HG02938 (cell line): ENCODE measurements around the gene CEBPA.

Experiments used
- ATAC-seq: cut with Tn5 transposase; IDR thresholded peaks from one replicate; pipeline ENCODE4 v1.9.1; 2021; ENCODE audit warnings: mild to moderate bottlenecking, moderate library complexity; ENCODE audit not compliant: unreplicated experiment

Gene CEBPA

DNA sequence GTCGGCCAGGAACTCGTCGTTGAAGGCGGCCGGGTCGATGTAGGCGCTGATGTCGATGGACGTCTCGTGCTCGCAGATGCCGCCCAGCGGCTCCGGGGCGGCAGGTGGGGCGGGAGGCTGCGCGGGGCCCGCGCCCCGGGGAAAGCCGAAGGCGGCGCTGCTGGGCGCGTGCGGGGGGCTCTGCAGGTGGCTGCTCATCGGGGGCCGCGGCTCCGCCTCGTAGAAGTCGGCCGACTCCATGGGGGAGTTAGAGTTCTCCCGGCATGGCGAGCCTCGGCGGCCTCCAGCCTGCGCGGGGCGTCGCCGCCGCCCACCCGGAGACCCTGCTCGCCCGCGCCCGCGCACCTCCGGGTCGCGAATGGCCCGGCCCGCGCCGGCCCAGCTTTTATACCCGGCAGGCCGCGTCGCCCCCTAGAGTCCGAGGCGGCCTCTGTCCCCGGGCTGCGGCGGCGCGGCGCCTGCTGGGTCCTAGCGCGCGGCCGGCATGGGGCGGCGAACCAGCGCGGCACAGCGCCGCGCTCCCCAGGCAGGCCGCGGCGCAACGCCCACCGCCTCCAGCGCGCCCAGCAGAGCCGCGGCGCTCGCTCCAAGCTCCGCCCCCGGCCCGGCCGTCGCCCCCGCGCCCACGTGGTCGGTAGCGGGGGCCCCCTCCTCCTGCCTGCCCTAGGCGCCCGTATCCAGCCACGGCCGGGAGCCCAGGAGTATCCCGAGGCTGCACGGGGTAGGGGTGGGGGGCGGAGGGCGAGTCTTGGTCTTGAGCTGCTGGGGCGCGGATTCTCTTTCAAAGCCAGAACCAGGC is at the start of gene CEBPA:
CEBPA (minus strand) TSS at position 360 of the 799 bp plus-strand sequence; CDS start at position 240, 120 bp downstream.
- ATAC-seq = peak; percentile 76

DNA sequence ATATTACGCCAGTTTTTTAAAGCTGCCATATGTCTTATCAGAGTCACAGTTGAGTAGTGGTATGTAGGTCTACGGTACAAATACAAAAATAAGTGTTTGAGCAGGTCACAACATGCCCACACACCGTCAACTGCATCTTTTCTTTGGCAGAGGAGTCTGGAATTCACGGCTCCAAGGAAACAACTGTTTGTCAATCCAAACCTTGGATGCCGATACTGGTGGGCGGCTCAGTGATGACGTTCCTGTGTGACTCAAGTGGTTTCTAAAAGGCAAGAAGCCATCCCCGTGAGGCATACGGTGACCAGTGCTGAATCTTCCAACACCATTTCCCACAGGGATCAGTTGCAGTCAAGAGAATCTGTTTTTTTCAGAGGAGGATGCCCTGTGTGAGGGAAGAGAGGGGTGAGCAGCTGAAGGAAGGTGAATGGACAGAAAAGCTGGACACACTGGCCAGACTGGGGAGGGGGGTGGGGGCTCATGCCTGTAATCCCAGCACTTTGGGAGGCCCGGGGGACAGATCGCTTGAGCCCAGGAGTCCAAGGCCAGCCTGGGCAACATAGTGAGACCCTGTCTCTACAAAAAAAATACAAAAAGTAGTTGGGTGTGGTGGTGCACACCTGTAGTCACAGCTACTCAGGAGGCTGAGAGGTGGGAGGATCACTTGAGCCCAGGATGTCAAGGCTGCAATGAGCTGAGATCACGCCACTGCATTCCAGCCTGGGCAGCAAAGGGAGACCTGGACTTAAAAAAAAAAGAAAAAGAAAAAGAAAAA is 48.4 kb upstream of the CEBPA start:
- no peak for ATAC-seq

DNA sequence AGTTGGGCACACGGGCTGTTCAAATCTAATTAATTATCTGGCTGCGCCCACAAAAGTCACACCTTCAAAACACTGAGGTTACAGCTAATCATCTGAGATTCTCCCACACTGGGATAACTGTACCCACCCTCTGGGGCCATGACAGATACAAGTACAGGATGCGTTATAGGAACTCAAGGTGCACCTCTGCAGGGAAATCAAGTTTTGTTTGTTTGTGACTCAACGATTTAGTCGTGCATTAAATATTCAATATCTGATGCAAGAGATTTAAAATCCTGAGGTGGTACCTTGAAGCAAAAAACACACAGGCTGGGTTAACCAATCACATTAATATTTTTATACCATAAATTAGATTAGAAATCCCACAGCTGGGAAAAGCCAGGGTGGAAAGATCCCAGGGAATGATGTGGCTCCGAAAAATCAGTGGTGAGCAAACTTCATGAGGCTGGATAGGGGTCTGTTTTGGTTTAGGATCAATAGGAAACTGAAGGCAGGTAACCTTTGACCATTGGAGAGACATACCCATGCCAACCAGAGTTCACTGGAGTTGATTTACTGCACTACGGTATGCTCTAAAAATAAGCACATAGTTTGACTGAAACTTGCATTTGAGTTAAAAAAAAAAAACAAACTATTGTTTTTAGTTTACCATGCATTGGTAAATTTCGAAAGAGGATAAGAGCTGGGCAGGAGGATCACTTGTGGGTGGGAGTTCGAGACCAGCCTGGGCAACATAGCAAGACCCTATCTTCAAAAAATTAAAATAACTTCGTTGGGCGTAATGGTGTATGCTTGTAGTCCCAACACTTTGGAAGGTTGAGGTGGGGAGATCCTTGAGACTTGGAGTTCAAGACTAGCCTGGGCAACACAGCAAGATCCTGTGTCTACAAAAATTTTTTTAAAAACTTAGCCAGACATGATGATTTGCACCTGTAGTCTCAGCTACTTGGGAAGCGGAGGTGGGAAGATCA is 47.3 kb upstream of the CEBPA start:
- ATAC-seq = no peak

DNA sequence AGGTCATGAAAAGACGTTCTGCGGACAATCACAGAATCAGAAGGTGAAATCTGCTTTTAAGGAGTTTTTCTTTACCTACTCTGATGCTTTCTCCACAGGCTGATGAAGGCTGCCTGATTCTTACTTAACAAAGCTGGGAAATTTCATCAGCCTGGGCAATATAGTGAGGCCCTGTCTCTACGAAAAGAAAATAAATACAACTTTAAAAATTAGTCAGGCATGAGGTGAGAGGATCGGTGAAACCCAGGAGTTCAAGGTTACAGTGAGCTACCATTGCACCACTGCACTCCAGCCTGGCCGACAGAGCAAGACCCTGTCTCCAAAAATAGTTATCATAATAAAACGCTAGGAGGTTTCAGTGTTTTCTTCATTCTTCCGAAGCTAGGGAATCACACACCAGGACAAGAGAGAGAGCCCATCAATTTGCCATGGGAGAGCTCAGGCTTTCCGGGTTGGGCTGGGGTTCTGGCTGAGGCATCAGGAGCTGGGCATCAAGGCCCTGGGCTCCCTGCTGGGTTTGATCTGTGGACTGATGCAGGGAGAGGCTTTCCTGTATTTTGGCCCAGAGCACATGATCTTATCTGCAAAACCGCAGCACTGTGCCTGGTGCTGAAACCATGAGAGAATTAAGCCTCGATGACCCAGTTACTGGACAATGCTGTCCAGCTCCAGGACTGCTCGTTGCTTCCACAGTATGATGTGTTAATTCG is 46.1 kb upstream of the CEBPA start:
- ATAC-seq = no peak

DNA sequence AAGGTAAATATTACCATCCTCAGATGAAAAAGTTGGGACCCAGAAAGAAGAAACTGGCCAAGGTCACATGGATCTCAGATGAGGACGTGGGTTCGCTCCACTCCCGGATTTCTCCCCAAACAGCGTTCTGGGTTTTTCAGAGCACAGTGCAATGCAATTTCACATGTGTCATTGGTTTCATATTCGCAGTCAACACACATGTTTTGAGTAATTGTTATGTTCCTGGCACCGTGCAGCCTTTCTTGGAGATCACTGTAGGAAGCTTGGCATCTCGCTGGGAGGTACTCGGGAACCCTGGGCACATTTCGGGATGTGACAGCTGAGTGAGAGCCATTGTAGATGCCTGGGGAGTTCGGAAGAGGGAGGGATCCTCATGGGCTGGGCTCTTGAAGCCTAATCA is 45.0 kb upstream of the CEBPA start:
- no peak for ATAC-seq

DNA sequence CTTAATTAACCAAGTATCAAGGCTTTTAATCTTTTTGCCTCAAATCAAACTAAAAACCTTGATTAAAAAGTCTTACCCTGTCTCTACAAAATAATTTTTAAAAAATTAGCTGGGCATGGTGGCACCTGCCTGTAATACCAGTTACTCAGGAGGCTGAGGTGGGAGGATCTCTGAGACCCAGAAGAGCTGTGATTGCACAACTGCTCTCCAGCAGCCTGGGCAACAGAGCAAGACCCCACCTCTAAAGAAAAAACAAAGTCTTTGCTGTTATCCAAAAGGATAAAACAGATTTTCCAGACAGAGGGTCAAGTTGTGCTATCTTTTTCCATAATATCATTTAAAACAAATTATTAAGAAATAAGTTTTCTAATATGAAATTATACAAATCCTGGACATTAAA is 44.3 kb upstream of the CEBPA start:
- no peak for ATAC-seq

DNA sequence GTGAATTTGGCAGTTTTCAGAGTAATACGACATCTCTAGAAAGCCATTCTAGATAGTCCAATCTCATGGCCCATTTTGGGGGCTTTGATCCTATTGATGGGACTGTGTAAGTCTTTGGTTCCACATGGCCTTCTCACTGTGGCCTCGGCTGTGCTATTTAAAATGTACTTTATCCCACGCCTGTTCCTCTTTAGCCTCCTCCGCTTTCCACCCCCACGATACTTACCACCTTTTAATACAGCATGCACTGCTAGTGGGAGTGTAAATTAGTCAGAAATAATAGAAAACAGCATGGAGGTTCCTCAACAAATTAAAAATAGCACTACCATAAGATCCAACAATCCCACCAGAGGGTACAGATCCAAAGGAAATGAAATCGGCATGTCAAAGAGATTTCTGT is 42.8 kb upstream of the CEBPA start:
- ATAC-seq = no peak

DNA sequence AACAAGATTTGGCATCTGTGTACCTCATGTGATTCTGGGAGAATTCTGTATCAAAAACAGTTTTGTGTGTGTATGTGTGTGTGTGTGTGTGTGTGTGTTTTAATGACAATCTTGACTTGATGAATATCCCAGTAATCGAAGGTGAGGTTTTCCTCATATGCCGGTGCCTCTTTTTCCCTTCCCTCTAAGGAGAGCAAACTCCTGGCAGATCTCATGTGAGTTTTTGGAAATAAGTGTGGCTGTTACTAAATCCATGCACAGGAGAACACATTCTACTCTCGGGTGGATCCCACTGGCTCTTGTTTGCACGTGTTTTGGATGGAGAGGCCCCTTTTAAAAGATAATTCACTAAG is 42.2 kb upstream of the CEBPA start:
- no peak for ATAC-seq

DNA sequence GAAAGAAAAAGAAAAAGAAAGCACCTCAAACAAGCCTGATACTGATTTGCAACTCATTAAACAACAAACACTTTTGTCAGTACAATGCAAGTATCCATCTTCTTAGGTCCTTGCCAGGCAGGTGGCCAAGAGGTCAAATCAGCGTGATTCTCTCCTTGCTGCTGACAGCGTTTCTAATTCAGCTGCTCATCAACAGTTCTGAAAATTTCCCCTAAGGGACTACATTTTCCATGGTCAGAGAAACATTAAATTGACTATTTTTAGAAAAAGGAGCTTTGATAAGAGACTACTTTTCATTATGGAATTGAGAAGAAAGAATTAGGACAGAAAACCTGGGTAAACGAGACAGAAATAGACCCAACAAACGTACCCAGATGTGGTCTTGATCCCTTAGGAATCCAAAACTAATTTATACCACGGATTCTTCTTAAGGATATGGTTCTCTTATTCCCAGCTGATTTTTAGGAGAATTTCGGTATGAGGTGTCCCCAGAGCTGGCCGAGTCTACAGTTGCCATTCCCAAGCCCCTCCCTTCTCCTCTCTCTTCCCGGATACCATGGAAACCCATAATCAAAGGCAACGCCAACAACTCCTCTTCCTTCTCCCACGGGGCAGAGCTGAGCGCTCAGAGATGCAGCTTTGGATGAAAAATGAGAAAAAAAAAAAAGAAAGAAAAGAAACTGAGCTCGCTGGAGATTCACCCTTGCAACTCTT is 41.7 kb upstream of the CEBPA start:
- no peak for ATAC-seq

DNA sequence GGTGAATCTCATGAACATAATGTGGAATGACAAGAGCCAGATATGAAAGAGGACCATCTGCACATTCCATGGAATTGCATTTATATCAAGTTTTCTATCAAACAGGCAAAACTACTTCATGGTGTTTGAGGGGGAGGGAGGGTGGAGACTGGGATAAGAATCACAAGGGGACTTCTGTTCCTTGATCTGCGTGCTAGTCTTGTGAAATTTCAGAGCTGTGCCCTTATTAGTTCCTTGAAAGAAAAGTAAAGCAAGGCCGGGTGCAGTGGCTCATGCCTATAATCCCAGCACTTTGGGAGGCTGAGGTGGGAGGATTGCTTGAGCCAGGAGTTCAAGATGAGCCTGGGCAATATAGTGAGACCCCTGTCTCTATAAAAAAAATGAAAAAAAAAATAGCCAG is 41.0 kb upstream of the CEBPA start:
- no peak for ATAC-seq

DNA sequence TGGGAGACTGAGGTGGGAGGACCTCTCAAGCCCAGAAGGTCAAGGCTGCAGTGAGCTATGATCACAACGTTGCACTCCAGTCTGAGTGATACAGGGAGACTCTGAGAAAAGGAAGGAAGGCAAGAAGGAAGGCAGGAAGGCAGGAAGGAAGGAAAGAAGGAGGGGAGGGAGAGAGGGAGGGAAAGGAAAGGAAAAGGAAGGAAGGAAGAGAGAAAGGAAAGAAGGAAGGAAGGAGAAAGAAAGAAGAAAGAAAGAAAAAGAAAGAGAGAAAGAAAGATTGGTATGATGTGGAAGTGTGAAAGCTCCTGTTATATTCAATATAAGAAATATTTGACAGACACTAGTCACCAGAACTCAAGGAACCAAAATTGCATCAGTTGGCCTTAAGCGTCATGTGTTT is 38.7 kb upstream of the CEBPA start:
- ATAC-seq = no peak

DNA sequence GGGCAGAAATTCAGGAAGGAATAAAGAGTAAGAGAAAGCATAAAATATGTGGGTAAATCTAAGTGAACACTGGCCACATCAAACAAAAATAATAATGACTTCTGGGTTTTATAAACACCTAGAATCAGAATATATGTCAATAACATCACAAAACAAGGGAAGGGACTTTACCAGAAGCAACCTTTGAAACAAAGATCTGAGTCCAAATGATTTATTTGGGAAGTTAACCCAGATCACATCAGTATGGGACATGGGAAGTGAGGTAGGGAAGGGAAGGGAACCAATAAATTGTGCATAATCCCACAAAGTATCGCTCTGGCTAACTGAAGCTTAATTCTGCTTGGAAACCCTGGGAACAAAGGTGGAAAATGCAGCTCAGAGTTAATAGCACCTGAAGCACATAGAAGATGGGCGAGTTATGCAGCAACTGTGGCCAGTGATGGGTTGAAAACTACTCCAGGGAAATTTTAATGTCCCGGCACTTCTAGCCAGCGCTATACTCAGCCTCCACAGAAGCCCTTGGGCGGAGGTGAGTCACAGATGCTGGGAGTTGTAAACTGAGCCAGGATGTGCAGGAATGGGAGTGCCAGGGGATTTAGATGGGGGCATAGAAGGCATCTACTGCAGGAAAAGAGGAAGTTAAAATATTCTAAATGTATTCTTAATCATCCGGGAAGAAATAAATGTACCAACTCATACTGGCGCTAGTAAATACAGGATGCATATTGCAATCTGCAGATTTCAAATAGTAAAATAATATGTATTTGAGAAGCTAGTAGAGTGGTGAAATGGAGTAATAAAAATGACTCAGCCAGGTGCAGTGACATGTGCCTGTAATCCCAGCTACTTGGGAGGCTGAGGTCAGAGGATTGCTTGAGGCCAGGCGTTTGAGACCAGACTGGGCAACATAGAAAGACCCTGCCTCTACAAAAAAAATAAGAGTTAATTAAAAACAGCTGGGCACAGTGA is 37.0 kb upstream of the CEBPA start:
- no peak for ATAC-seq

DNA sequence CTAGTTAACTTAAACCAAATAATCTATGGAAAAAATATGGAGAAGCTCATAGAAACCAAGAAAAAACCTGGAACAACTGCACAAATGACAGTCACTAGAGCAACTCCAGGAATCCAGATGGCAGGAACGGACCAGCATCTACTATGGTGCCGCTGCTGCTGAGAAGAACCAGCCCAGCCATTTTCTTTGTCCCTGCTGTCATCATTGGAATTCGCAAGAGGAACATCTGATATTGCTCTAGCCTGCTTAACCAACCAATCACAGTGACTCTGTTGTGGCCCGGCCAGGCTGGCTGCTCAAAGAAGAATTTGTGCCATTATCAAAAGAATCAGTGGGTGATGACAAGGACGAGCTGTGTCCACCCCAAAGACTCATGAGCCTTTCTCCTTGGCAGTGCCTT is 33.1 kb upstream of the CEBPA start:
- ATAC-seq = no peak

DNA sequence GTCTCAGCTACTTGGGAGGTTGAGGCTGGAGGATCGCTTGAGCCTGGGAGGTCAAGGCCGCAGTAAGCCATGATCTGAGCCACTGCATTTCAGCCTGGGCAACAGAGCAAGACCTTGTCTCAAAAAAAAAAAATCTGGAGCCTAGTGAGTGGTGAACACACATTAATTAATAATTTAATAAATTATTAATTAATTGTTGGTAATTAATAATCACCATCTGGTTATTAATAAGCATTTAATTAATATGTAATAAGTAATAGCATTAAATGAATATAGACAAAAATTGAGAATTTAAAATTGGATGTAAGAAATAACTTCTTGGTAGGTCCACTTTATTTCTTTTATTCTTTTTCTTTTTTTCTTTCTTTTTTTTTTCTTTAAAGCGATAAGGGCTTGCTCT is 31.9 kb upstream of the CEBPA start:
- ATAC-seq = no peak

DNA sequence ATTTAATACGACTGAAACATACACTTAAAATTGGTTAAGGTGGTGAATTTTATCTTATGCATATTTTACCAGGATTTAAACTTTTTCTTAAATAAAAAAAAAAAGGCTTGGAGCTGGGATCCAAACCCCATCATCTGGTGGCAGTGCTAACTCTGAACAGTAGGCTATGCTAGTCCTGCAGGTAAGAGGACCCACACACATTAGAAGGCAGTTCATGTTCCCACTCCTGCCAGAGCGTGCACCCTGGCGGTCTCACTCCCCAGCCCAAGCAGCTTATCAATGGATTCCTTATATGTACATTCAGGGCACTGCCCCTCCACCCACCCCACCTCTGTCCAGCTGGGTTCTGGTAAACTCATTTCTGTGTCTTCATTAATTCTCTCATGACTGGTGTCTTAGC is 31.3 kb upstream of the CEBPA start:
- no peak for ATAC-seq

DNA sequence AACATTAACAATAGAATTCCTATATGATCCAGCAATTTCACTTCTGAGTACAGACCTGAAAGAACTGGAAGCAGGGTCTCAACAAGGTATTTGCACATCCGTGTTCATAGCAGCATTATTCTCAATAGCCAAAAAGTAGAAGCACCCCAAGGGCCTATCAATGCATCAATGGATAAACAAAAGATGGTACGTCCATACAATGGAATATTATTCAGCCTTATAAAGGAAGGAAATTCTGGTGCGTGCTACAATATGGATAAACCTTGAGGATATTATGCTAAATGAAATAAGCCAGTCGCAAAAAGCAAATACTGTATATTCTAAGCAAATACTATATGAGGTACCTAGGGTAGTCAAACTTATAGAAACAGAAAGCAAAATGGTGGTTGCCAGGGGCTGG is 30.8 kb upstream of the CEBPA start:
- no peak for ATAC-seq

DNA sequence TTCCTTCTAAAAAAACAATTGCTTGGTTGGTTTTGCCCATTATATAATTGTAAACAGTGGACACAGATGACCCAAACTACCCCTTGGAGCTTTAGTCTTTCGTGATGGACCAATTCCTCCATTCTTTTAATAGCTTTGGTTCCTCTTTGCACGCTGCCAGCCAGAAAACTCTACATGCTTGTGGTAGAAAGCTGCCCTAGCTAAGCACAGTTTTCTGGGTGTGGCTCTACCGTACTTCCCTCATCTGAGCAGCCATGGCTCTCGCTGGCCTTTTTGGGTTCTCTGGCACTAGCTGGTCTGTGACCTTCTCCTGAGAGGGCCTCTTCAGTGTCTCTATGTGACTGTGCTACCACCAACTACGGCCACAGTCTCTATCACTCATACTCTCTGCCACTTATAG is 29.9 kb upstream of the CEBPA start:
- no peak for ATAC-seq

DNA sequence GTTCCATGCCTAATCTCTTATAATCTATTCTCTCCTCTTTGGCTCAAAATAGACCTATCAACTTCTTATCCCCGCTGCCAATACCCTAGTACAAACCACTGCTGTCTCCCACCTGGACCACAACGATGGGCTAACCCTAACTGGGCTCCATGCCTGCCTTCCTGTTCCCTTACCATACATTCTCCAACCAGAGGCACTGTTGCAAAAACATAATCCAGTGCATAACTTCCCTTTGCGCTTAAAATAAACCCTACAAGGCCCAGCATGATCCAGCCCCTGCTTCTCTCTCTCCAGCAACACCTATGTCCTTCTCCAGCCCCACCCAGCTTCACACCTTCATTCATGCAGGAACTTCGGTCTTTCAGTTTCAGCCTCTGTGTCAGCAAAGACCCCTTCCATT is 27.4 kb upstream of the CEBPA start:
- no peak for ATAC-seq

DNA sequence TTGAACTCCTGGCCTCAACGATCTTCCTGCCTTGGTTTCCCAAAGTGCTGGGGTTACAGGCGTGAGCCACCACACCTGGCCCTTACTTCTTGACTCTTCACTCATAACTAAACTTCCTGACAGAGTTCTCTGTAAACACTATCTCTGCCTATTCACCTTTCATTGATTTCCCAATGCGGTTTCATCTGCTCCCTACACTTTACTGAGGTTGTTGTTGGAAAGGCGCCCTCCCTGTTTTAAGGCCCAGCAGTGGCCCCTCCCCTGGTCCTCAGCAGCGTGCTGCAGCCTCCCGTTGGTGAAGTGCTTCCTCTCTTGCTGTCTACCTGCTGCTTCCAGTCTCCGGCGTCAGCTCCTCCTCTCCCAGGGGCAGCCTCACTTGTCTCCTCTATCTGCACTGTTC is 26.7 kb upstream of the CEBPA start:
- ATAC-seq = no peak
